ENCODE measurements around the gene SAE1. TPM values are rescaled to one million over a fixed set of nuclear protein-coding genes. Genes with fewer than 3 reads are reported as not detected.

SAE1 gene
- polyA plus RNA-seq, 2 of the 4 experiments (the other 2 are of a cell fraction) = 206 to 249 TPM

GRCh38 chr19:47240556-47240955 is 109.9 kb downstream of the SAE1 start (continued):
- TF ChIP-seq MAFK (IDR thresholded peaks at IDR 0.05; ENCODE audit: partially characterized antibody) = no peak
- TF ChIP-seq TP53 (CRISPR knock-in tag; IDR thresholded peaks at IDR 0.05) = no peak

DNA sequence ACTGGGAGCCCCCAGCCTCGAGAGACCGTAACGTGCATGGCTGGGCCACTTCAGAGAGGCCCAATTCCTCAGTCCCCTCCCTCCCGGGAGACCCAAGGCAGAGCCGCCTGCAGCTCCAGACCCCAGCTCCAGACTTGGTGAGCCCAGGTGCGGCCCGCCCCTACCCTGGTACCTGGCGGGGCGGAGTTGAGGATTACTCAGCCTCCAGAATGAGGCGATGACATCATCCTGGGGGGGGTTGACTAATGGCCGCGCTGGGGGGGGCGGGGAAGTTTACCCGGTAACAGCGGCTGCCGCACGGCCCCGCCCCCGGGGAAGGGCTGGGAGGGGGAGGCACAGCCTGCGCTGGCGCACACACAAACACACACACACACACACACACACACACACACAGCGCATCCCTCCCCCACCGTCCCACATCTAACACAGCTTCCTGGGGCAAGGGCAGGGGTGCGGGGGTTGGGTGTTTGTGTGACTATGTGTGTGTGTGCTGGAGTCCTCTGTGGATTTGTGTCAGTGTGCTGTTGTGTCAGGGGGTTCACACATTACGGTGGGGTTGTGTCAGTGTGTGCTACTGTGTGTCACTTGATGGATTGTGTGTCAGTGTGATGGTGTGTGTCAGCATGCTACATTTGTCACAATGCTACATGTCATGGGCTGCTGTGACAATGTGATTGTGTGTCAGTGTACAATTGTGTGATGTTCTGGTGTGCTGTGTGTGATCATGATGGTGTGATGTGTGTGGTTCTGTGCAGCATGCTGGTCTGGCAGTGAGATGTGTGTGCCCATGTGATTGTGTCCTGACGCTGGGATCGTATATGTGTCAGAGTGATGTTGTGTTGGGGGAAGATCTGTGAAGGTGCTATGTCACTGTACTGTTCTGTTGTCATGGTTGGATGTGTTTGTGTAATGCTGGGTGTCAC is 110.6 kb downstream of the SAE1 start:
- Histone ChIP-seq H3K4me2 (peak overlapping the region; percentile 74), H3K27ac (peak overlapping the region; percentile 57 to 84), H3K9me3 (no peaks in the 10 kb centered on the region), H3K4me1 (peaks cover 33% of the 10 kb centered on the region), H3K4me3 (peak overlapping the region; percentile 16; the same call in 2 of the 3 replicates)
- TF ChIP-seq CHD4 (IDR thresholded peaks at IDR 0.05; ENCODE audit: borderline replicate concordance) = 0 out of 2 replicates have a peak, but pooled peaks have one; percentile 6
- no peak for TF ChIP-seq SREBF2 (IDR thresholded peaks at IDR 0.05)
- peak; percentile 34 for TF ChIP-seq CHD2 (IDR thresholded peaks at IDR 0.05; ENCODE audit: low read length, partially characterized antibody)
- TF ChIP-seq, protein P1, sequence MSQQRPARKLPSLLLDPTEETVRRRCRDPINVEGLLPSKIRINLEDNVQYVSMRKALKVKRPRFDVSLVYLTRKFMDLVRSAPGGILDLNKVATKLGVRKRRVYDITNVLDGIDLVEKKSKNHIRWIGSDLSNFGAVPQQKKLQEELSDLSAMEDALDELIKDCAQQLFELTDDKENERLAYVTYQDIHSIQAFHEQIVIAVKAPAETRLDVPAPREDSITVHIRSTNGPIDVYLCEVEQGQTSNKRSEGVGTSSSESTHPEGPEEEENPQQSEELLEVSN (IDR thresholded peaks at IDR 0.05; ENCODE audit: borderline replicate concordance, low read depth) = no peak
- TF ChIP-seq JUN (IDR thresholded peaks at IDR 0.05) = peak in 1 of 2 experiments; percentile 60; a peak in 1 of 5 replicates
- TF ChIP-seq RAD21 (conservative IDR thresholded peaks at IDR 0.05 in 1 of 2, IDR thresholded peaks at IDR 0.05 in 1 of 2) = no peak
- TF ChIP-seq ATOH8 (CRISPR knock-in tag; IDR thresholded peaks at IDR 0.05; ENCODE audit: low read depth) = no peak
- peak; percentile 73 for TF ChIP-seq RFX5 (IDR thresholded peaks at IDR 0.05)
- TF ChIP-seq HDAC2 (IDR thresholded peaks at IDR 0.05) = no peak
- TF ChIP-seq FOSL2 (IDR thresholded peaks at IDR 0.05) = 0 out of 2 replicates have a peak, but pooled peaks have one; percentile 12
- peak; percentile 52 for TF ChIP-seq FOSL2 (CRISPR knock-in tag; IDR thresholded peaks at IDR 0.05)
- WGBS (ENCODE audit: missing lambda C conversion rate) = 25% methylated on average over 24 of the region's 27 CpGs
- ATAC-seq = peak; percentile 8 to 46; a peak in 5 of 6 replicates
- DNase-seq (ENCODE audit: low read depth in 1 of 2, low spot score in 1 of 2) = peak; percentile 69 to 83
- CTCF ChIA-PET = interaction anchor here (0.5 to 7.4 kb wide), 3 partner anchors 30 to 357 kb away, joined by 3 to 41 read pairs (median 3); no protein-coding TSS in a partner anchor
- FAIRE-seq = no peak
- POLR2A ChIA-PET = interaction anchor here (1.0 to 2.6 kb wide), 2 partner anchors 9 to 15 kb away, joined by 3 to 19 read pairs; no protein-coding TSS in a partner anchor

DNA sequence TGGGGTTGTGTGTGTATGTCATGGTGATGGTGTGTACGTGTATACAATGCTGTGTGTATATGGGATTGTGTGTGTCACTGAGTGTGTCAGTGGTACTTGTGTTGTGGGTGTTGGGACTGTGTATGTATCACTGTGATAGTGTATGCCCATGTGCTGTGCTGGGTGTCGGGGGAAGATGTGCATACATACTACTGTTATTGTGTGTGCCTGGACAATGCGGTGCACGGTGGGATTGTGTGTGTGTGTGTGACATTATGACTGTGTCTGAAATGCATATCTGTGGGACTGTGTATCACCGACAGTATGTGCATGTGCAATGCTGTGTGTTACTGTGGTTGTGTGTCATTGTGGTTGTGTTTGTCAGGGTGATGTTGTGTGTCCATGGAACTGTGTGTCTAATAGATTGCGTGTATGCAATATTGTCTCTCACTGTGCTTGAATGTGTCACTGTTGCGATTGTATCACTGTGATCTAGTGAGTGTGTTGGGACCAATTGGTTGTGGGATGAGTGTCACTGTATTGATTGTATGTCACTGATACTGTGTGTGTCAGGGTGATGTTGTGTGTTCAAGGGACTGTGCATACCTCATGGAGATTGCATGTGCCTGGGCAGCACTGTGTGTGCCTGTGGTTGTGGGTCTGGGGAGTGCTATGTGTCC is 111.4 kb downstream of the SAE1 start:
- FAIRE-seq (no peak), ATAC-seq (no peak), DNase-seq (ENCODE audit: low read depth in 1 of 2, low spot score in 1 of 2) (peak in 1 of 2 experiments; percentile 49)
- WGBS (ENCODE audit: missing lambda C conversion rate) = 90% methylated on average over 7 of the region's 7 CpGs
- ChIA-PET POLR2A (interaction anchor here (1.1 to 3.1 kb wide), 3 partner anchors 10 to 31 kb away, joined by 3 to 118 read pairs (median 4); no protein-coding TSS in a partner anchor), CTCF (interaction anchor here (6.6 to 16.0 kb wide), 2 partner anchors 24 to 92 kb away, joined by 364 to 893 read pairs; no protein-coding TSS in a partner anchor)
- Histone ChIP-seq H3K4me3 (no peak overlapping the region; the same call in 2 of the 3 replicates), H3K4me1 (peaks cover 33% of the 10 kb centered on the region), H3K9me3 (no peaks in the 10 kb centered on the region), H3K27ac (peak overlapping the region in 1 of 2 experiments; percentile 98; a peak in 4 of 6 replicates), H3K4me2 (peak overlapping the region; percentile 97)
- no peak for TF ChIP-seq PHF8 (IDR thresholded peaks at IDR 0.05; ENCODE audit: borderline replicate concordance, low read depth)
- TF ChIP-seq, protein P2, sequence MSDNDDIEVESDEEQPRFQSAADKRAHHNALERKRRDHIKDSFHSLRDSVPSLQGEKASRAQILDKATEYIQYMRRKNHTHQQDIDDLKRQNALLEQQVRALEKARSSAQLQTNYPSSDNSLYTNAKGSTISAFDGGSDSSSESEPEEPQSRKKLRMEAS (IDR thresholded peaks at IDR 0.05) = no peak; the same call in 1 of the 2 replicates
- no peak for TF ChIP-seq NPAS2 (CRISPR knock-in tag; IDR thresholded peaks at IDR 0.05; ENCODE audit: borderline replicate concordance)
- TF ChIP-seq, protein P3, sequence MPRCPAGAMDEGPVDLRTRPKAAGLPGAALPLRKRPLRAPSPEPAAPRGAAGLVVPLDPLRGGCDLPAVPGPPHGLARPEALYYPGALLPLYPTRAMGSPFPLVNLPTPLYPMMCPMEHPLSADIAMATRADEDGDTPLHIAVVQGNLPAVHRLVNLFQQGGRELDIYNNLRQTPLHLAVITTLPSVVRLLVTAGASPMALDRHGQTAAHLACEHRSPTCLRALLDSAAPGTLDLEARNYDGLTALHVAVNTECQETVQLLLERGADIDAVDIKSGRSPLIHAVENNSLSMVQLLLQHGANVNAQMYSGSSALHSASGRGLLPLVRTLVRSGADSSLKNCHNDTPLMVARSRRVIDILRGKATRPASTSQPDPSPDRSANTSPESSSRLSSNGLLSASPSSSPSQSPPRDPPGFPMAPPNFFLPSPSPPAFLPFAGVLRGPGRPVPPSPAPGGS (IDR thresholded peaks at IDR 0.05) = 0 out of 3 replicates have a peak, but pooled peaks have one; percentile 7
- no peak for TF ChIP-seq HOXB13 (CRISPR knock-in tag; IDR thresholded peaks at IDR 0.05; ENCODE audit: low read depth)
- TF ChIP-seq FOSL2 (IDR thresholded peaks at IDR 0.05) = no peak
- TF ChIP-seq FOSL2 (CRISPR knock-in tag; IDR thresholded peaks at IDR 0.05) = no peak
